Spleen (tissue), 11 donors: ENCODE data around the gene DSCAML1. TPM values are rescaled to one million over a fixed set of nuclear protein-coding genes. Genes with fewer than 3 reads are reported as not detected.

ENCODE experiments used
- DNase-seq: peaks from one replicate; pipeline ENCODE4 v3.0.0-alpha.2; 2020
- H3K27ac ChIP-seq, 8 donors: fragments of 200-600 bp; sonication (generic) in 7 of 8; 1 replicate in 4 of 8; 2 replicates in 4 of 8; pipeline versions ENCODE4 v1.5.0 to v1.8.0; 2016 to 2021; ENCODE audit warnings: inconsistent platforms in 4 of 8, mild to moderate bottlenecking in 4 of 8, moderate library complexity in 1 of 8
- H3K27me3 ChIP-seq, 7 donors: fragments of 200-600 bp; sonication (generic) in 6 of 7; replicated peaks in 1 of 7; 1 replicate in 4 of 7; 2 replicates in 3 of 7; pipeline versions ENCODE4 v1.5.0 to v1.8.0; 2016 to 2021; ENCODE audit warnings: inconsistent platforms in 3 of 7, mild to moderate bottlenecking in 1 of 7
- H3K36me3 ChIP-seq, 6 donors: fragments of 200-600 bp; sonication (generic) in 5 of 6; 1 replicate in 4 of 6; 2 replicates in 2 of 6; pipeline versions ENCODE4 v1.5.0 to v1.8.0; 2016 to 2021; ENCODE audit warnings: inconsistent platforms in 2 of 6
- H3K4me1 ChIP-seq, 6 donors: fragments of 200-600 bp; sonication (generic) in 5 of 6; 1 replicate in 3 of 6; 2 replicates in 3 of 6; pipeline versions ENCODE4 v1.5.0 to v1.8.0; 2016 to 2021; ENCODE audit warnings: inconsistent platforms in 3 of 6
- H3K4me3 ChIP-seq, 8 donors: fragments of 200-600 bp; sonication (generic) in 7 of 8; 1 replicate in 4 of 8; 2 replicates in 4 of 8; pipeline versions ENCODE4 v1.5.0 to v1.8.0; 2016 to 2021; ENCODE audit warnings: inconsistent platforms in 4 of 8, mild to moderate bottlenecking in 4 of 8, moderate library complexity in 2 of 8
- H3K9me3 ChIP-seq, 8 donors: fragments of 200-600 bp; sonication (generic) in 7 of 8; 1 replicate in 4 of 8; 2 replicates in 4 of 8; pipeline versions ENCODE4 v1.5.0 to v1.8.0; 2016 to 2021; ENCODE audit warnings: inconsistent platforms in 4 of 8
- CTCF ChIP-seq, 11 experiments: fragments of 200-600 bp in 7 of 11; fragments of 450-650 bp in 4 of 11; sonication (generic) in 4 of 11; IDR thresholded peaks in 8 of 11; conservative IDR thresholded peaks in 3 of 11; 1 replicate in 7 of 11; 2 replicates in 4 of 11; pipeline versions ENCODE4 v1.4.0 to v1.8.0; 2016 to 2021; ENCODE audit warnings: antibody characterized with exemption in 11 of 11, inconsistent platforms in 4 of 11, mild to moderate bottlenecking in 1 of 11
- POLR2A ChIP-seq, 3 donors: fragments of 450-650 bp; IDR thresholded peaks; one replicate each; pipeline ENCODE4 v1.5.1; 2017; ENCODE audit warnings: antibody characterized with exemption in 3 of 3, mild to moderate bottlenecking in 1 of 3
- POLR2AphosphoS5 ChIP-seq, 3 donors: sonication (generic); formaldehyde crosslinking; IDR thresholded peaks; one replicate each; pipeline ENCODE4 v1.5.1; 2017; ENCODE audit warnings: antibody characterized with exemption in 3 of 3
- WGBS, 5 donors: extraction: QIAGEN DNeasy Blood & Tissue Kit in 3 of 5; methylation state at CpG; one replicate each; pipeline versions ENCODE4 v1.1.5 to v1.1.7; 2013 to 2018; 5-methylcytosine and 5-hydroxymethylcytosine counted together
- intact Hi-C: fragments of 100-400 bp; cut with DNase I; formaldehyde crosslinking; loops from one replicate; pipeline ENCODE4 v1.15.0; 2023; ENCODE audit warnings: low total_unique reads
- polyA plus RNA-seq, 3 donors: library from polyadenylated mRNA; stranded (reverse); fragments of 200-250 nt; gene quantifications; one replicate each; pipeline ENCODE4 v1.2.1, GENCODE V29; 2013
- total RNA-seq, 7 donors: library from RNA; depleted of rRNA in 3 of 7; stranded (reverse); fragments of >200 nt in 3 of 7; fragmentation: NEBNext Ultra II Directional in 4 of 7; extraction: Animal tissue kit (Norgen Biotek cat#: 25700) in 4 of 7; gene quantifications; one replicate each; pipeline versions ENCODE4 v1.1.0 to v1.2.1, GENCODE V29; 2016 to 2021
- donor health status: healthy with polysubstance abuse.
- donor health status: DM: no; HTN: no; CAD: no; lungs with moderate emphysema.
- donor health status: DM: no; HTN: no; CAD: no.
- donor health status: Bipolar disorder and iron deficiency.
- donor health status: healthy.
- donor health status: DM: no; HTN: no; CAD: no.
- donor health status: DM: yes; HTN: yes; CAD: no.

DSCAML1 gene
- total and polyA plus RNA-seq, 10 donors, result 0.07 to 10.7 (median 2.3) TPM

DNA sequence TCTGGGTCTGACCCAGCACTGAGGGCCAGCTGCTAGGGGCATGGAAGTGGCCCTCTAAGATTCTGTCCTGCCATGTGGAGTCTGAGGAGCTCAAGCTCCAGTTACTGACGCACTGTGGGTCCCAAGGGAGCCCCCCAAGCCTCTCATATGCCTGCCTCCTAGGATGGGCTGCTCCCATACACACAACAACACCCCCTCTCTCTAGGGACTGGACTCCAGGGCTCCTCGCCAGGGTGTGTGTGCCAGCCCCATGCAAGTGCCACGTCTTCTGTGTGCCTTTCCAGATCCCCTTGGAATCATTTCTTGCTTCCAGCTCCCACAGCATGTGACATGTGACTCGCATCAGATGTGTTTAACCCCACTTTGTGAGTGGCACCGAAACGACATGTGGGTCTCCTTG, 234.9 kb downstream of the DSCAML1 start:
- Histone ChIP-seq H3K9me3 (no peaks in the 10 kb centered on the region), H3K4me3 (no peak overlapping the region), H3K27ac (no peak overlapping the region), H3K4me1 (no peaks in the 10 kb centered on the region), H3K36me3 (no peaks in the 10 kb centered on the region), H3K27me3 (no peaks in the 10 kb centered on the region)
- intact Hi-C loops, result no loop called here
- DNase-seq, result peak; percentile 34
- no peak for TF ChIP-seq POLR2A (IDR thresholded peaks at IDR 0.05)
- no peak for TF ChIP-seq CTCF (IDR thresholded peaks at IDR 0.05 in 8 of 11, conservative IDR thresholded peaks at IDR 0.05 in 3 of 11)
- WGBS, 5 donors, result 73 to 81% (median 78%) methylated on average over 6 of the region's 6 CpGs

GRCh38 chr11:117560780-117561530, 236.1 kb downstream of the DSCAML1 start:
- no peak overlapping the region for H3K4me3 ChIP-seq
- WGBS, 5 donors, result 49 to 86% (median 72%) methylated on average over 5 of the region's 5 CpGs
- no peak overlapping the region for H3K27ac ChIP-seq
- DNase-seq, result peak; percentile 47
- no peaks in the 10 kb centered on the region for H3K9me3 ChIP-seq
- intact Hi-C loops, result no loop called here
- H3K4me1 ChIP-seq, result no peaks in the 10 kb centered on the region
- no peaks in the 10 kb centered on the region for H3K36me3 ChIP-seq
- H3K27me3 ChIP-seq, result no peaks in the 10 kb centered on the region
- TF ChIP-seq CTCF (IDR thresholded peaks at IDR 0.05 in 8 of 11, conservative IDR thresholded peaks at IDR 0.05 in 3 of 11) (no peak), POLR2AphosphoS5 (IDR thresholded peaks at IDR 0.05) (no peak), POLR2A (IDR thresholded peaks at IDR 0.05) (no peak)

GRCh38 chr11:117559698-117560097, 237.3 kb downstream of the DSCAML1 start:
- H3K4me3 ChIP-seq, result no peak overlapping the region
- H3K4me1 ChIP-seq, result no peaks in the 10 kb centered on the region
- H3K27me3 ChIP-seq, result no peaks in the 10 kb centered on the region
- H3K9me3 ChIP-seq, result no peaks in the 10 kb centered on the region
- H3K36me3 ChIP-seq, result no peaks in the 10 kb centered on the region
- intact Hi-C loops, result no loop called here
- WGBS, 5 donors, result 53 to 92% (median 80%) methylated on average over 5 of the region's 5 CpGs
- H3K27ac ChIP-seq, result no peak overlapping the region
- peak; percentile 56 for DNase-seq
- TF ChIP-seq POLR2AphosphoS5 (IDR thresholded peaks at IDR 0.05), result no peak
- TF ChIP-seq POLR2A (IDR thresholded peaks at IDR 0.05), result no peak
- TF ChIP-seq CTCF (IDR thresholded peaks at IDR 0.05 in 8 of 11, conservative IDR thresholded peaks at IDR 0.05 in 3 of 11), result no peak

- H3K27me3 ChIP-seq, result no peaks in the 10 kb centered on the region
- no peak overlapping the region for H3K27ac ChIP-seq
- TF ChIP-seq CTCF (IDR thresholded peaks at IDR 0.05 in 8 of 11, conservative IDR thresholded peaks at IDR 0.05 in 3 of 11), result no peak
- no peak for TF ChIP-seq POLR2AphosphoS5 (IDR thresholded peaks at IDR 0.05)
- no peak for TF ChIP-seq POLR2A (IDR thresholded peaks at IDR 0.05)
- H3K36me3 ChIP-seq, result no peaks in the 10 kb centered on the region
- 60 to 77% (median 73%) methylated on average over 7 of the region's 7 CpGs for WGBS, 5 donors
- no peaks in the 10 kb centered on the region for H3K9me3 ChIP-seq
- DNase-seq, result peak; percentile 44
- intact Hi-C loops, result no loop called here
- H3K4me3 ChIP-seq, result no peak overlapping the region
- no peaks in the 10 kb centered on the region for H3K4me1 ChIP-seq
These were observed 239.7 kb downstream of the DSCAML1 start for GRCh38 chr11:117557361-117557760.
